A549 (cell line): ENCODE results near the gene SCUBE3. TPM values are rescaled to one million over a fixed set of nuclear protein-coding genes. Genes with fewer than 3 reads are reported as not detected.

Source experiments
- ATAC-seq, 2 experiments: fragments of 200-7000 bp in 1 of 2; fragments of >200 bp in 1 of 2; cut with Nextera tagmentation in 1 of 2; cut with Tn5 transposase in 1 of 2; 3 replicates each; pipeline versions ENCODE4 v1.8.0 to v1.9.1; 2018 to 2020; ENCODE audit warnings: mild to moderate bottlenecking in 1 of 2, moderate library complexity in 1 of 2
- CTCF ChIA-PET: fragments of 300-600 bp; sonication (Branson Sonifier 250); formaldehyde crosslinking; extraction: SDS; loops from one replicate; lab custom pipeline; 2021; ENCODE audit warnings: antibody characterized with exemption, inconsistent platforms; lab: Yijun Ruan, JAX
- POLR2A ChIA-PET: fragments of 350-600 bp; formaldehyde crosslinking; extraction: SDS; loops from one replicate; lab custom pipeline; 2021; ENCODE audit warnings: antibody characterized with exemption, inconsistent platforms; lab: Yijun Ruan, JAX
- DNase-seq, 2 experiments: peaks; one replicate each; pipeline versions ENCODE4 v3.0.0 to v3.0.0-alpha.2; 2011 to 2016; ENCODE audit warnings: low read depth in 1 of 2, low spot score in 1 of 2
- FAIRE-seq: peaks from 2 replicates; lab custom pipeline; 2011; peaks lifted over from hg19 to GRCh38; lab: Jason Lieb, UNC
- H3K27ac ChIP-seq, 2 experiments: fragments of >200 bp; sonication (Bioruptor Twin); formaldehyde crosslinking; 3 replicates each; pipeline ENCODE4 v1.5.1; 2016 to 2017
- H3K4me1 ChIP-seq: fragments of >200 bp; sonication (Bioruptor Twin); formaldehyde crosslinking; 3 replicates; pipeline ENCODE4 v1.6.1; 2016
- H3K4me2 ChIP-seq: fragments of >200 bp; sonication (Bioruptor Twin); formaldehyde crosslinking; 3 replicates; pipeline ENCODE4 v1.6.1; 2016
- H3K4me3 ChIP-seq: fragments of >200 bp; sonication (Bioruptor Twin); formaldehyde crosslinking; 3 replicates; pipeline ENCODE4 v1.5.1; 2016
- H3K9me3 ChIP-seq: fragments of >200 bp; sonication (Bioruptor Twin); formaldehyde crosslinking; 3 replicates; pipeline ENCODE4 v1.6.1; 2016
- ATOH8 ChIP-seq: fragments of 250-450 bp; sonication (Bioruptor Pico); IDR thresholded peaks from 2 replicates; pipeline ENCODE4 v1.5.0; 2020; ENCODE audit warnings: low read depth, mild to moderate bottlenecking, moderate library complexity
- BCL3 ChIP-seq: fragments of >200 bp; sonication (Bioruptor Twin); formaldehyde crosslinking; IDR thresholded peaks from 3 replicates; pipeline ENCODE4 v1.6.1; 2016
- CBX2 ChIP-seq: fragments of 200-600 bp; sonication (generic); IDR thresholded peaks from 2 replicates; pipeline ENCODE4 v1.6.1; 2016; ENCODE audit warnings: low read depth, mild to moderate bottlenecking, borderline replicate concordance
- CHD2 ChIP-seq: fragments of 150-350 bp; IDR thresholded peaks from 2 replicates; pipeline ENCODE4 v1.6.1; 2014; ENCODE audit warnings: low read length; ENCODE audit not compliant: partially characterized antibody
- CHD4 ChIP-seq: fragments of 200-600 bp; sonication (generic); IDR thresholded peaks from 2 replicates; pipeline ENCODE4 v1.6.1; 2016; ENCODE audit warnings: antibody characterized with exemption, mild to moderate bottlenecking, borderline replicate concordance
- ELK1 ChIP-seq: fragments of 150-350 bp; IDR thresholded peaks from 2 replicates; pipeline ENCODE4 v1.6.1; 2014; ENCODE audit warnings: low read depth, mild to moderate bottlenecking, low read length
- EP300 ChIP-seq, 2 experiments: fragments of >200 bp; sonication (Bioruptor Twin); formaldehyde crosslinking; IDR thresholded peaks; 2 replicates in 1 of 2; 3 replicates in 1 of 2; pipeline ENCODE4 v1.6.1; 2016 to 2017
- ESRRA ChIP-seq: fragments of 150-350 bp; IDR thresholded peaks from 2 replicates; pipeline ENCODE4 v1.6.1; 2014; ENCODE audit warnings: mild to moderate bottlenecking, low read length, borderline replicate concordance
- GATA3 ChIP-seq: IDR thresholded peaks from 2 replicates; pipeline ENCODE4 v1.6.1; 2012; ENCODE audit warnings: borderline replicate concordance
- HMGXB4 ChIP-seq: fragments of 250-450 bp; sonication (Bioruptor Pico); IDR thresholded peaks from 2 replicates; pipeline ENCODE4 v1.5.0; 2021; ENCODE audit warnings: mild to moderate bottlenecking, moderate library complexity, borderline replicate concordance
- HOXA7 ChIP-seq: fragments of 250-450 bp; sonication (Bioruptor Pico); IDR thresholded peaks from 2 replicates; pipeline ENCODE4 v1.5.0; 2020; ENCODE audit warnings: mild to moderate bottlenecking, moderate library complexity
- HOXB13 ChIP-seq: fragments of 250-450 bp; sonication (Bioruptor Pico); IDR thresholded peaks from 2 replicates; pipeline ENCODE4 v1.5.0; 2020; ENCODE audit warnings: low read depth, mild to moderate bottlenecking, moderate library complexity
- HOXB5 ChIP-seq: fragments of 250-450 bp; sonication (Bioruptor Pico); IDR thresholded peaks from 2 replicates; pipeline ENCODE4 v1.5.0; 2020; ENCODE audit warnings: mild to moderate bottlenecking, moderate library complexity
- JUN ChIP-seq, 2 experiments: fragments of >200 bp; sonication (Bioruptor Twin); formaldehyde crosslinking; IDR thresholded peaks; 2 replicates in 1 of 2; 3 replicates in 1 of 2; pipeline ENCODE4 v1.6.1; 2016 to 2017
- JUNB ChIP-seq: fragments of >200 bp; sonication (Bioruptor Twin); formaldehyde crosslinking; IDR thresholded peaks from 2 replicates; pipeline ENCODE4 v1.6.1; 2016
- KDM1A ChIP-seq: fragments of 200-600 bp; sonication (generic); IDR thresholded peaks from 2 replicates; pipeline ENCODE4 v1.6.1; 2016; ENCODE audit warnings: low read depth, mild to moderate bottlenecking
- KDM5A ChIP-seq: fragments of 200-600 bp; sonication (generic); IDR thresholded peaks from 2 replicates; pipeline ENCODE4 v1.6.1; 2016; ENCODE audit warnings: antibody characterized with exemption, mild to moderate bottlenecking
- MAX ChIP-seq: IDR thresholded peaks from 2 replicates; pipeline ENCODE4 v1.6.1; 2012
- MYC ChIP-seq: IDR thresholded peaks from 2 replicates; pipeline ENCODE4 v1.6.1; 2012; ENCODE audit warnings: mild to moderate bottlenecking, inconsistent platforms, low read length, improper control_type of control experiment, borderline replicate concordance
- NPAS2 ChIP-seq: fragments of 250-450 bp; sonication (Bioruptor Pico); IDR thresholded peaks from 2 replicates; pipeline ENCODE4 v1.8.0; 2022; ENCODE audit warnings: mild to moderate bottlenecking, moderate library complexity, borderline replicate concordance
- PBX3 ChIP-seq: IDR thresholded peaks from 2 replicates; pipeline ENCODE4 v1.6.1; 2012
- POLR2A ChIP-seq: IDR thresholded peaks from 2 replicates; pipeline ENCODE4 v1.6.1; 2012; ENCODE audit warnings: mild to moderate bottlenecking, low read length
- RAD21 ChIP-seq, 2 experiments: fragments of >200 bp in 1 of 2; sonication (Bioruptor Twin) in 1 of 2; formaldehyde crosslinking in 1 of 2; IDR thresholded peaks in 1 of 2; conservative IDR thresholded peaks in 1 of 2; 2 replicates in 1 of 2; 3 replicates in 1 of 2; pipeline ENCODE4 v1.6.1; 2012 to 2018; ENCODE audit warnings: inconsistent platforms in 1 of 2
- RARB ChIP-seq: fragments of 250-450 bp; sonication (Bioruptor Pico); IDR thresholded peaks from 2 replicates; pipeline ENCODE4 v1.8.0; 2021; ENCODE audit warnings: mild to moderate bottlenecking, moderate library complexity
- RCOR1 ChIP-seq: fragments of 150-350 bp; IDR thresholded peaks from 2 replicates; pipeline ENCODE4 v1.6.1; 2014; ENCODE audit warnings: antibody characterized with exemption, low read length, low read depth
- RNF2 ChIP-seq: fragments of 200-600 bp; sonication (generic); IDR thresholded peaks from 2 replicates; pipeline ENCODE4 v1.6.1; 2016; ENCODE audit warnings: low read depth, mild to moderate bottlenecking, antibody characterized with exemption, moderate library complexity, borderline replicate concordance
- SMC3 ChIP-seq: fragments of >200 bp; sonication (Bioruptor Twin); formaldehyde crosslinking; IDR thresholded peaks from 3 replicates; pipeline ENCODE4 v1.6.1; 2018; ENCODE audit warnings: inconsistent platforms
- SREBF2 ChIP-seq: fragments of 450-650 bp; IDR thresholded peaks from 2 replicates; pipeline ENCODE4 v1.6.1; 2014; ENCODE audit warnings: mild to moderate bottlenecking, moderate library complexity
- TP53 ChIP-seq: fragments of 250-450 bp; sonication (Bioruptor Pico); IDR thresholded peaks from 2 replicates; pipeline ENCODE4 v1.5.0; 2021; ENCODE audit warnings: mild to moderate bottlenecking, moderate library complexity
- ZC3H11A ChIP-seq: fragments of 450-650 bp; IDR thresholded peaks from 2 replicates; pipeline ENCODE4 v1.6.1; 2014; ENCODE audit warnings: antibody characterized with exemption, mild to moderate bottlenecking
- ZNF302 ChIP-seq: fragments of 250-450 bp; sonication (Bioruptor Pico); IDR thresholded peaks from 2 replicates; pipeline ENCODE4 v1.9.0; 2021; ENCODE audit warnings: inconsistent platforms, mild to moderate bottlenecking, moderate library complexity
- WGBS: methylation state at CpG from one replicate; pipeline ENCODE4 v1.1.6; 2017; ENCODE audit errors: missing lambda C conversion rate; 5-methylcytosine and 5-hydroxymethylcytosine counted together
- polyA plus RNA-seq, 4 experiments: library from polyadenylated mRNA; depleted of rRNA in 3 of 4; stranded (reverse); fragments of >200 nt; fragmentation: RNase III in 1 of 4; extraction: RNeasy Plus Mini Kit Qiagen cat#74134 plus additional on column Dnase treatment in 1 of 4; gene quantifications; 2 replicates in 3 of 4; 3 replicates in 1 of 4; pipeline ENCODE4 v1.2.3, GENCODE V29; 2011 to 2017

SCUBE3 gene
- polyA plus RNA-seq, 2 of the 4 experiments (the other 2 are of a cell fraction) = 0.06 to 0.13 TPM

GRCh38 chr6:35185971-35186370 is 27.8 kb upstream of the SCUBE3 start:
- ChIA-PET POLR2A (no interaction called here), CTCF (interaction anchor here (1.0 to 1.9 kb wide), 3 partner anchors 20 to 55 kb away, joined by 5 to 8 read pairs (median 5); no protein-coding TSS in a partner anchor)
- H3K9me3 ChIP-seq = no peaks in the 10 kb centered on the region
- H3K4me1 ChIP-seq = peaks cover 50% of the 10 kb centered on the region
- no peak for FAIRE-seq
- TF ChIP-seq RNF2 = no peak
- TF ChIP-seq ZC3H11A = no peak
- no peak for TF ChIP-seq SREBF2
- TF ChIP-seq KDM1A = no peak
- no peak for TF ChIP-seq ELK1
- no peak for TF ChIP-seq RAD21 (conservative IDR thresholded peaks at IDR 0.05 in 1 of 2, IDR thresholded peaks at IDR 0.05 in 1 of 2)
- TF ChIP-seq JUN (IDR thresholded peaks at IDR 0.05) = no peak
- no peak for TF ChIP-seq EP300 (IDR thresholded peaks at IDR 0.05)
- TF ChIP-seq POLR2A = no peak
- TF ChIP-seq GATA3 = no peak
- no peak for TF ChIP-seq HOXA7 (CRISPR knock-in tag)
- no peak for TF ChIP-seq JUNB
- TF ChIP-seq ATOH8 (CRISPR knock-in tag) = no peak
- TF ChIP-seq TP53 (CRISPR knock-in tag) = no peak
- no peak for TF ChIP-seq MYC
- no peak for TF ChIP-seq ESRRA
- TF ChIP-seq PBX3 = no peak
- TF ChIP-seq CHD2 = no peak
- no peak for TF ChIP-seq ZNF302 (CRISPR knock-in tag)
- TF ChIP-seq, all 56 proteins: peak for 0
- Histone ChIP-seq H3K4me3 (no peak overlapping the region), H3K4me2 (peak overlapping the region; percentile 87), H3K27ac (peak overlapping the region; percentile 84 to 91)
- no peak for ATAC-seq
- DNase-seq = no peak
- WGBS = 67% methylated on average over 1 of the region's 1 CpG

GRCh38 chr6:35186571-35186970 is 27.2 kb upstream of the SCUBE3 start:
- no peak for FAIRE-seq
- CTCF ChIA-PET = interaction anchor here (1.0 to 1.9 kb wide), 3 partner anchors 19 to 54 kb away, joined by 5 to 8 read pairs (median 5); no protein-coding TSS in a partner anchor

More at GRCh38 chr6:35186571-35186970, 27.2 kb upstream of the SCUBE3 start:
- DNase-seq (no peak), ATAC-seq (no peak)
- peaks cover 44% of the 10 kb centered on the region for H3K4me1 ChIP-seq
- WGBS = 100% methylated on average over 2 of the region's 2 CpGs
- H3K4me2 ChIP-seq = no peak overlapping the region; the same call in 2 of the 3 replicates
- H3K4me3 ChIP-seq = no peak overlapping the region
- POLR2A ChIA-PET = no interaction called here
- H3K9me3 ChIP-seq = no peaks in the 10 kb centered on the region
- no peak for TF ChIP-seq HOXB13
- TF ChIP-seq HMGXB4 = no peak
- TF ChIP-seq CHD4 = no peak
- no peak for TF ChIP-seq SMC3
- TF ChIP-seq BCL3 = no peak
- no peak for TF ChIP-seq EP300 (IDR thresholded peaks at IDR 0.05)
- no peak for TF ChIP-seq CBX2
- no peak for TF ChIP-seq KDM5A
- no peak for TF ChIP-seq ZNF302 (CRISPR knock-in tag)
- TF ChIP-seq MAX = no peak
- TF ChIP-seq NPAS2 (CRISPR knock-in tag) = no peak
- no peak for TF ChIP-seq ATOH8 (CRISPR knock-in tag)
- TF ChIP-seq SREBF2 = no peak
- TF ChIP-seq HOXB5 (CRISPR knock-in tag) = no peak
- no peak for TF ChIP-seq CHD2
- TF ChIP-seq RARB (CRISPR knock-in tag) = no peak
- no peak for TF ChIP-seq RCOR1
- H3K27ac ChIP-seq = peak overlapping the region; percentile 84 to 91
